Mammary epithelial cell (primary cell): ENCODE measurements around the gene ACHE.

Experiments
- CTCF ChIP-seq, 2 donors: IDR thresholded peaks in 1 of 2; conservative IDR thresholded peaks in 1 of 2; 2 replicates each; pipeline ENCODE4 v1.5.1; 2011 to 2012; ENCODE audit warnings: inconsistent platforms in 2 of 2, low read length in 2 of 2, mild to moderate bottlenecking in 2 of 2, control low read depth in 1 of 2, low read depth in 1 of 2; ENCODE audit not compliant: insufficient read depth in 1 of 2; ENCODE audit errors: extremely low read depth in 1 of 2
- EZH2 ChIP-seq: IDR thresholded peaks from 2 replicates; pipeline ENCODE4 v1.6.1; 2012; ENCODE audit warnings: low read length, inconsistent platforms, borderline replicate concordance

DNA sequence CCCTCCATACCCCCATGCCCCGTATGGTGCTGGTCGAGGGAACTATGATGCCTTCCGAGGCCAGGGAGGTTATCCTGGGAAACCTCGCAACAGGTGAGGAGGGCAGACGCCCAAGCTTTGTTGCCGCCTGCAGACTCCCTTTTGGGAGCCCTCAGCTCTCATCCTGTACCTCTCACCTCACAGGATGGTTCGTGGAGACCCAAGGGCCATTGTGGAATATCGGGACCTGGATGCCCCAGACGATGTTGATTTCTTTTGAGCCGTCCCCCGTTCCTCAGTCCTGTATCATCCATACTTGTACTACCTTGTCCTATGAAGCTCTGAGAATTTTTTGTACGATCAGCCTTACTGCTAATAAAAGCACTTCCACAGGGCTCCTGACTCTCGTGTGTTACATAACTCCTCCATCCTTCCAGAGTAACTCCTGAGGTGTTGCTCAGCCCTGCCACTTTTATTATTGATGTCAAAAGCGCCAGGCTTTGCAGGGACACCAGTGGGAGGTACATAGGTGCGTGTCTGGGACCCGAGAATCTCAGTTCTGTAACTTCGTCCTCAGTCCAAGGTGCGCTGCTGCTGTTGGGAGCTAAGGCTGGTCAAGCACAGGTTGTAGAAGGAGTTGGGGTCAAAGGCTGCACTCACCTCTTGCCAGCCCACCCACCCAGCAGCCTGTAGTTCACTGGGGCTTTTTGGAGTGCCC is 7.2 kb downstream of the ACHE start:
- TF ChIP-seq CTCF (conservative IDR thresholded peaks at IDR 0.05 in 1 of 2, IDR thresholded peaks at IDR 0.05 in 1 of 2; ENCODE audit: extremely low read depth in 1 of 2, insufficient read depth in 1 of 2, low read depth in 1 of 2, low read length in 2 of 2) (no peak), EZH2 (no peak)
